A673 (cell line): ENCODE measurements around the gene SAP30.

Source experiments
- CTCF ChIP-seq: fragments of 300-800, 200-600 bp; sonication (generic); conservative IDR thresholded peaks from 2 replicates; pipeline ENCODE4 v1.5.1; 2017; ENCODE audit warnings: low read depth, mild to moderate bottlenecking, antibody characterized with exemption, low read length, moderate library complexity, mixed read lengths
- EZH2 ChIP-seq: fragments of 200-600 bp; sonication (generic); IDR thresholded peaks from 2 replicates; pipeline ENCODE4 v1.6.1; 2017; ENCODE audit warnings: borderline replicate concordance, low read depth, mild to moderate bottlenecking, mixed read lengths, antibody characterized with exemption, low read length; ENCODE audit not compliant: poor library complexity, severe bottlenecking

- no peak for TF ChIP-seq CTCF
- no peak for TF ChIP-seq EZH2
Observed at GRCh38 chr4:173415092-173415491, 44.3 kb downstream of the SAP30 start.
